Retinal pigment epithelial cell (primary cell): ENCODE results near the gene TREML4.

Source experiments
- DNase-seq: peaks from one replicate; pipeline ENCODE4 v3.0.0-alpha.2; 2010; ENCODE audit warnings: low read depth
- H3K4me3 ChIP-seq: 2 replicates; pipeline ENCODE4 v1.5.1; 2011; ENCODE audit warnings: mild to moderate bottlenecking, low read length, control low read depth, moderate library complexity
- TF ChIP-seq, protein P1 (sequence below): conservative IDR thresholded peaks from 2 replicates; pipeline ENCODE4 v1.5.1; 2011; ENCODE audit warnings: low read depth, low read length, control low read depth, inconsistent platforms

The TREML4 gene, protein sequence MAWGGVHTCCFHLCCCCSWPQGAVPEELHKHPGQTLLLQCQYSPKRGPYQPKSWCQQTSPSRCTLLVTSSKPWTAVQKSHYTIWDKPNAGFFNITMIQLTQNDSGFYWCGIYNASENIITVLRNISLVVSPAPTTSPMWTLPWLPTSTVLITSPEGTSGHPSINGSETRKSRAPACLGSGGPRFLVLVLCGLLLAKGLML

DNA sequence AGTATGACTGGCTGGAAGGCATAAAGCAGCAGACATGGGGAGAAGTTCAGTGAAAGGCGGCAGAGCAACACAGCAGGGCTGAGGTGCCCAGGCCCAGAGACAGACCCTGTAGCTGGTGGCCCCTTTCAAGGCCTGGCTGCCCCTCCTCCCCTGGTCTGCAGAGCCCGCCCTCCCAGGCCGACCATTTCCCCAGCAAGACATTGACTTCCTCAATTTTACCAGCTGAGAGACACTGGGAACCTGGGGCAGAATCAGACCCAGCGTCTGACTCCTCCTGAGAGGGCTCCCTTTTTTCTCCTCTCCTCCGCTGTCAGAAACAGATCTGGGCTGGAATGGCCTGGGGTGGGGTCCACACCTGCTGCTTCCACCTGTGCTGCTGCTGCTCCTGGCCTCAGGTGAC is at the start of gene TREML4:
Gene TREML4 (plus strand): TSS at position 254 of the 400 bp plus-strand sequence. CDS start 79 bp downstream, at position 333.
- no peak within 1 kb of the TSS for H3K4me3 ChIP-seq
- no peak for DNase-seq
- TF ChIP-seq, protein P1, sequence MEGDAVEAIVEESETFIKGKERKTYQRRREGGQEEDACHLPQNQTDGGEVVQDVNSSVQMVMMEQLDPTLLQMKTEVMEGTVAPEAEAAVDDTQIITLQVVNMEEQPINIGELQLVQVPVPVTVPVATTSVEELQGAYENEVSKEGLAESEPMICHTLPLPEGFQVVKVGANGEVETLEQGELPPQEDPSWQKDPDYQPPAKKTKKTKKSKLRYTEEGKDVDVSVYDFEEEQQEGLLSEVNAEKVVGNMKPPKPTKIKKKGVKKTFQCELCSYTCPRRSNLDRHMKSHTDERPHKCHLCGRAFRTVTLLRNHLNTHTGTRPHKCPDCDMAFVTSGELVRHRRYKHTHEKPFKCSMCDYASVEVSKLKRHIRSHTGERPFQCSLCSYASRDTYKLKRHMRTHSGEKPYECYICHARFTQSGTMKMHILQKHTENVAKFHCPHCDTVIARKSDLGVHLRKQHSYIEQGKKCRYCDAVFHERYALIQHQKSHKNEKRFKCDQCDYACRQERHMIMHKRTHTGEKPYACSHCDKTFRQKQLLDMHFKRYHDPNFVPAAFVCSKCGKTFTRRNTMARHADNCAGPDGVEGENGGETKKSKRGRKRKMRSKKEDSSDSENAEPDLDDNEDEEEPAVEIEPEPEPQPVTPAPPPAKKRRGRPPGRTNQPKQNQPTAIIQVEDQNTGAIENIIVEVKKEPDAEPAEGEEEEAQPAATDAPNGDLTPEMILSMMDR: no peak

DNA sequence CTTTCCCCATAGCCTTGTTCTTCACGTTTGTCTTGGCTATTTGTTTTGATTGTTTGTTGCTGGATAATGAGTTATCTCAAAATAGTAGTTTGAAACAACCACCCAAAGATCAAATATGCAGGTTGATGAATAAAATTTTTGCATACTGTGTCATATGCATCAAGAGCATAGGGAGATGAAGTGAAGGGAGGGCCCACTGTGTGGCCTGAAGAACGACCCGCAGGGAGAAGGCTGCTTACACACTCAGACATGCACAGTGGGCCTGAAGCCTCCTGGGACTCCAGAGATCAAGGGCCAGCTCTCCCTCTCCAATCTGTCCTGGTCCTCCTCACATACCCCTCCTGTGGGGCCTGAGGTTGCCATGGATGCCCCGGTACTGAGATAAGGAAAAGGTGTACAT is 49.0 kb upstream of the TREML4 start:
- H3K4me3 ChIP-seq: no peak overlapping the region
- TF ChIP-seq, protein P1: no peak
- DNase-seq: no peak

DNA sequence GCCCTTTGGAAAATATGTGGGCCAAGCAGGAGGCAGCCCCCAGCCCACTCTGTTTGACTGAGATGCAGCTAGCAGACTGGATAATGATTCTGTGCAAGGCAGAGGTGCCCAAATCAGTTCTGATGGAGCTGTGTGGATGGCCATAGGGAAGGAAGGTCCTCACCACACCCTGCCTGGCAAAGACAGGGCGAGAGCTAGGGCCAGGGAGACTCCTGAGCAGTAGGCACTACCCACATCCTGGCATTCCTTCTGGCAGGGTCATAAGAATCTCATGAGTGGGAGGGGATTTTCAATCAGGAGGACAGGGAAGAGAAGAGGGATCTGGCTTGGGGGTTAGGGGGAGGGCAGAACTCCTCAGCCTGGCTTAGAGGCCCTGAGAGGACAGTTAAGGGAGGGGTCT is 46.6 kb upstream of the TREML4 start:
- no peak overlapping the region for H3K4me3 ChIP-seq
- DNase-seq: no peak
- TF ChIP-seq, protein P1: no peak

DNA sequence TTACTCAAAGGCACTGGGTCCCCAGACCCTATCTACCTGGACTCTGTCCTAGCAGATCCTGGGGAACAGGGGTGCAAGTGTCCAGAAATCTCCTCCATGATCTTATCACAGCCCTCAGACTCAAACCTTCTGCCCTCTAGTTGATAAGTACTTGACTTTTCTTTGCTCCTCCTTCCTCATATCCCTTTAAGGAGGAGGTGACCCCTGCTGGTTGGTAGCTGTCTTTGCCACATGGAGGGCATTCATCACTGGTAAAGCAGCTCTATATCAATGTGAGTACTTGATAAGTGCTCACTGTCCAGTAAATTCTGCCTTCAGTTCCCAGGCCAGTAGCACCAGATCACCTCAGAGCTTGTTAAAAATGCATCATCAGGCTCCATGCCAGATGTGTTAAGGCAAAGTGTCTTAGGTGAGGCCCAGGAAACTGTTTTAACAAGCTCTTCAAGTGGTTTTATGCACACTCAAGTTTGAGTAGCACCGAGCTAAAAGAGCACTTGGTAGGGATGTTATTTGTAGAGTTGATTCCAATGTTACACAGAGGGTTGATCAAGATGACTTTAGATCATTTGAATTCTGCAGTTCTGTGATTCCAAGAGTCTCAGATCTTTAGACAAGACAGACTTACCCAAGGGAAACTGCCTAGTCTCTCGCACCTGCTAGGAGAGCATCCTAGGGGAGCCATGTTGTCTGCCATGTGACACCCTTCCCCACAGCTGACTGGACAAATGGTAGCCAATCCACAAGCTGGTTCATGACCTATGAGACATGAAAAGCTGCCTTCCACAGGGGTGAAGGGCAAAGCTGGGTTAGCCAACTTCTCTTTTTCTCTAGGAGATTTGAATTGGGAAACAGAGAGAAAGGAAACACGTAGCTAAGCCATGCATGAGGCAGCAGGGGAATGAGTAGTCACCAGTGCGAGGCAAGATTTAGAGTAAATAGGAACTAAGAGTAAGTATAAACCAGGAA is 45.8 kb upstream of the TREML4 start:
- no peak overlapping the region for H3K4me3 ChIP-seq
- peak; percentile 36 for DNase-seq
- TF ChIP-seq, protein P1: peak; percentile 94

DNA sequence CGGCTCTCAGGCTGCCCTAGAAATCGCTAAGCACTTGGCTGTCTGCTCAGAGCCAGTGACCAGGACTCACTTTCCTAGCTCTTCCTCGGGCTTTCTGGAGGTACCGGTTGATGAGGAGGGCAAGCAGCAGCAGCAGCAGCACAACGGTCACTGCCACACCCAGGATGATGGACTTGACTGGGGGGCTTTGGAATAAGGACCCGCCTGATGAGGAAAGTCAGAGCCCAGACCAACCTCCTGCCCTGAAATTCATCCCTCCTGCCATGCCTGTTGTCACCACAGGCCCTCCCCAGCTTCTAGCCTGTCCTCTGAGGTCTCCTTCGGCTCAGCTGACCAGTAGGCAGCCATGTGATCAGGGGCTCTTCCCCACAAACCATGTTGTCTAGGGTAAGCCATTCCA is 43.4 kb upstream of the TREML4 start:
- DNase-seq: no peak
- TF ChIP-seq, protein P1: no peak
- H3K4me3 ChIP-seq: no peak overlapping the region

DNA sequence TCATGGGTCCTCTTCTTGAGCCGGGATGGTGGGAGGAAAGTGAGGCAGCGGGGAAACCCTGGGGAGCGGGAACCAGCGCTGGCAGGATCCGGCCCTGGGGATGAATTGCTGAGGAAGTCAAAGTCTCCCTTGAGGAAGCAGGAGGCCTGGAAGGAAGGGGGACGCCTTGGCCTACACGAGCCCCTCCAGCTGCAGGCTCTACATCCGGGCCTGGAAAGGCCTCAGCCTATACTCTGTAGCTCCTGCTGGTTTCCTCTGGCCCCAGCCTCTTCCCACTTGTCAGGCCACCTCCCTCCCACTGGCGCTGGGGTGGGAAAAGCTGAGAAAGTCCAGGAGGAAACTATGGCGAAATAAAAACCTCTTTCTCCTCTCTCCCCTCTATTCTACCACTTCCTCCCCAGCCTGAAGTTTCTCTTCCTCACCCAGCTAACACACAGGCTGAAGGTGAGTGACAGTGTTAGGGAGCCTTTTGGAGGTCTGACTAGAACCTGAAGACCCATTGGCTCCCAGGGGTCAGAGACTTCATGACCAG is 42.1 kb upstream of the TREML4 start:
- H3K4me3 ChIP-seq: no peak overlapping the region
- no peak for DNase-seq
- TF ChIP-seq, protein P1: no peak
